Activated B cell treated with CpG ODN at 0.5 μM for 24 hours (primary cell): ENCODE measurements around the gene PKM. TPM values are rescaled to one million over a fixed set of nuclear protein-coding genes. Genes with fewer than 3 reads are reported as not detected.

Source experiments
- ATAC-seq: fragments of 200-7000 bp; cut with Tn5 transposase; one replicate; pipeline ENCODE4 v1.10.0; 2021; ENCODE audit warnings: low read depth, mild to moderate bottlenecking, moderate library complexity
- CTCF ChIA-PET: fragments of 350-600 bp; sonication (Branson Sonifier 250); formaldehyde crosslinking; loops from one replicate; lab custom pipeline; 2021; ENCODE audit warnings: antibody characterized with exemption; lab: Charles Lee
- POLR2A ChIA-PET: fragments of 350-600 bp; sonication (Branson Sonifier 250); formaldehyde crosslinking; loops from one replicate; lab custom pipeline; 2021; ENCODE audit warnings: antibody characterized with exemption; lab: Charles Lee
- DNase-seq: peaks from one replicate; pipeline ENCODE4 v3.0.0; 2022
- H3K27ac Mint-ChIP-seq: one replicate; pipeline ENCODE4 v1.8.0; 2020; ENCODE audit warnings: mixed read lengths
- H3K27me3 Mint-ChIP-seq: one replicate; pipeline ENCODE4 v1.8.0; 2021; ENCODE audit warnings: mixed read lengths
- H3K36me3 Mint-ChIP-seq: one replicate; pipeline ENCODE4 v1.8.0; 2021; ENCODE audit warnings: low read depth, mixed read lengths
- H3K4me1 Mint-ChIP-seq: one replicate; pipeline ENCODE4 v1.8.0; 2021; ENCODE audit warnings: mixed read lengths
- H3K4me3 Mint-ChIP-seq: one replicate; pipeline ENCODE4 v1.8.0; 2020; ENCODE audit warnings: mild to moderate bottlenecking, mixed read lengths
- H3K9me3 Mint-ChIP-seq: one replicate; pipeline ENCODE4 v1.8.0; 2020; ENCODE audit warnings: mixed read lengths
- intact Hi-C: fragments of 100-400 bp; cut with micrococcal nuclease; formaldehyde crosslinking; loops from one replicate; pipeline ENCODE4 v1.15.1; 2024
- total RNA-seq: library from RNA; stranded (reverse); gene quantifications from 2 replicates; pipeline ENCODE4 v1.2.3, GENCODE V29; 2022
- TF ChIP-seq, protein P1 (sequence below): fragments of 200-600 bp; IDR thresholded peaks from one replicate; pipeline ENCODE4 v1.8.0; 2022; ENCODE audit warnings: antibody characterized with exemption, mild to moderate bottlenecking

Gene PKM
- total RNA-seq, 1 donor from 2014 or later: 1,253 TPM

DNA sequence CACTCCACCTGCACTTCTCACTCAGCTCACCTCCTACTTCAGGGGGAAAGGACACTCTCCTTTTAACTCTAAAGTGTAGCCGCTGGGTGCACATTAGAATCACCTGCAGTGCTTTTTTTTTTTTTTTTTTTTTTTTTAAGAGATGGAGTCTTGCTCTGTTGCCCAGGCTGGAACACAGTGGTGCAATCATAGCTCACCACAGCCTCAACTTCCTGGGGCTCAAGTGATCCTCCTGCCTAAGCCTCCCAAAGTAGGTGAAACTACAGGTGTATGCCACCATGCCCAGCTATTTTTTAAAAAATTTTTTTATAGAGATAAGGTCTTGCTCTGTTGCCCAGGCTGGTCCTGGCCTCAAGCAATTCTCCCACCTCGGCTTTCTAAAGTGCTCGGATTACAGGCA lies 54.2 kb downstream of the PKM start:
- H3K27ac Mint-ChIP-seq: no peak overlapping the region
- TF ChIP-seq, protein P1, sequence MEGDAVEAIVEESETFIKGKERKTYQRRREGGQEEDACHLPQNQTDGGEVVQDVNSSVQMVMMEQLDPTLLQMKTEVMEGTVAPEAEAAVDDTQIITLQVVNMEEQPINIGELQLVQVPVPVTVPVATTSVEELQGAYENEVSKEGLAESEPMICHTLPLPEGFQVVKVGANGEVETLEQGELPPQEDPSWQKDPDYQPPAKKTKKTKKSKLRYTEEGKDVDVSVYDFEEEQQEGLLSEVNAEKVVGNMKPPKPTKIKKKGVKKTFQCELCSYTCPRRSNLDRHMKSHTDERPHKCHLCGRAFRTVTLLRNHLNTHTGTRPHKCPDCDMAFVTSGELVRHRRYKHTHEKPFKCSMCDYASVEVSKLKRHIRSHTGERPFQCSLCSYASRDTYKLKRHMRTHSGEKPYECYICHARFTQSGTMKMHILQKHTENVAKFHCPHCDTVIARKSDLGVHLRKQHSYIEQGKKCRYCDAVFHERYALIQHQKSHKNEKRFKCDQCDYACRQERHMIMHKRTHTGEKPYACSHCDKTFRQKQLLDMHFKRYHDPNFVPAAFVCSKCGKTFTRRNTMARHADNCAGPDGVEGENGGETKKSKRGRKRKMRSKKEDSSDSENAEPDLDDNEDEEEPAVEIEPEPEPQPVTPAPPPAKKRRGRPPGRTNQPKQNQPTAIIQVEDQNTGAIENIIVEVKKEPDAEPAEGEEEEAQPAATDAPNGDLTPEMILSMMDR: no peak
- intact Hi-C loops: no loop called here
- no peaks in the 10 kb centered on the region for H3K36me3 Mint-ChIP-seq
- ChIA-PET POLR2A (no interaction called here), CTCF (no interaction called here)
- no peaks in the 10 kb centered on the region for H3K4me1 Mint-ChIP-seq
- no peak overlapping the region for H3K4me3 Mint-ChIP-seq
- DNase-seq (no peak), ATAC-seq (no peak)
- peaks cover 19% of the 10 kb centered on the region for H3K27me3 Mint-ChIP-seq
- H3K9me3 Mint-ChIP-seq: no peaks in the 10 kb centered on the region

DNA sequence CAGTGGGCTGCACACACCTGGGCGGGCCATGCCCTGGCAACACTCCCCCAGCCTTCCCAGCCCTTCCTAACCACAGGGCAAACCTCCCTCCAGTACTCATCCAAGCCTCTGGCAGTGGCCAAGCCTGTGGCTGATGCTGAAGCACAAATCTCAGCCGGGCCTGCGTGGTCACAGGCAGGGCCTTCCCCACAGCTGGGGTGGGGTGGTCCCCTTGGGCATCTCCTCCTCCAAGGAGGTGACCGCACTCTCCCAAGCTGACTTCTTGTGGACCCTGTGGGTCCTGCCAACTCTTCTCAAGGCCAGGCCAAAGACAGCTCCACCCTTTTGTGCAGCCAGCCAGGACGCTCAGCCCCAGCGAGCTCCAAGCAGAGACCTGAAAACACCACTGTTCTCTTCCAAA lies 54.8 kb downstream of the PKM start:
- H3K9me3 Mint-ChIP-seq: no peaks in the 10 kb centered on the region
- ChIA-PET POLR2A (no interaction called here), CTCF (no interaction called here)
- ATAC-seq (no peak), DNase-seq (no peak)
- no peak overlapping the region for H3K27ac Mint-ChIP-seq
- intact Hi-C loops: no loop called here
- no peaks in the 10 kb centered on the region for H3K36me3 Mint-ChIP-seq
- no peaks in the 10 kb centered on the region for H3K4me1 Mint-ChIP-seq
- peaks cover 13% of the 10 kb centered on the region for H3K27me3 Mint-ChIP-seq
- TF ChIP-seq, protein P1: no peak
- H3K4me3 Mint-ChIP-seq: no peak overlapping the region

DNA sequence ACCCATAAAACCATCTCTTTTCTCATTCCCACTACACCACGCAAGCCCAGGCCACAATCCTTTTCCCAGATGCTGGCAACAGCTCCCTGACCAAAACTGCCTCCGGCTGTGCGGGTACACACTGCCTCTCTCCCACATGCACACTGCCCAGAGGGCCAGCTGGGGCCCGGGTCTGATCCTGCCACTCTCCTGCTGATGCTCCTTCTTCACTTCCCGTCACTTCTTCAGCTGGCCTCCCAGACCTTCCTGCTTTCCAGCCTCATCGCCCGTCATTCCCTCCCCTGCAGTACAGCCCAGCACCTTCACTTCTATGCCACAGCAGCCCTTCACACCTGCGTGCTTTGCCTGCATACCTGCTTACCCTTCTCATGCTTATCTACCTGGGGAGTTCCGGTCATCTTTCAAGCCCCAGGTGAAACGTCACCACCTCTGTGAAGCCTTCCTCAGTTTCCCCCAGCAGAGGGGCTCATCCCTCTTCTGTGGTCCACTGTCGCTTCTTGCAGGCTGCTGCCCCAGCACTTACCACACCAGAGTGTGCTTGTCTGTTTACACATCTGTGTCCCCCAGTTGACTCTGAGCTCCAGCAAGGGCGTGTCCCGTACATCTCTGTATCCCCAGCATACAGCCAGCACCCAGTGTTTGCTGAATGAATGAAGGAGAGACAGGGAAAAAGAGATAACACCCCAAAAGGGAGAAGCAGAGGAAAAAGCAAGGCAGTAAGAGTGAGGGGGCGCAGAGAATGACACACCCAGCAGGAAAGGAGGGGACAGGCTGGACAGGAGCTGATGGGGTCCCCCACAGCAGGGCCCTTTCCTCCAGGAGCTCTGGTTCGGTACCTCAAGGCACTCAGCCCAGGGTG lies 55.6 kb downstream of the PKM start:
- Mint-ChIP-seq H3K27me3 (peaks cover 9% of the 10 kb centered on the region), H3K4me3 (no peak overlapping the region), H3K27ac (no peak overlapping the region), H3K36me3 (no peaks in the 10 kb centered on the region), H3K4me1 (no peaks in the 10 kb centered on the region), H3K9me3 (no peaks in the 10 kb centered on the region)
- ChIA-PET CTCF (no interaction called here), POLR2A (no interaction called here)
- no peak for ATAC-seq
- TF ChIP-seq, protein P1: no peak
- no peak for DNase-seq
- intact Hi-C loops: no loop called here

DNA sequence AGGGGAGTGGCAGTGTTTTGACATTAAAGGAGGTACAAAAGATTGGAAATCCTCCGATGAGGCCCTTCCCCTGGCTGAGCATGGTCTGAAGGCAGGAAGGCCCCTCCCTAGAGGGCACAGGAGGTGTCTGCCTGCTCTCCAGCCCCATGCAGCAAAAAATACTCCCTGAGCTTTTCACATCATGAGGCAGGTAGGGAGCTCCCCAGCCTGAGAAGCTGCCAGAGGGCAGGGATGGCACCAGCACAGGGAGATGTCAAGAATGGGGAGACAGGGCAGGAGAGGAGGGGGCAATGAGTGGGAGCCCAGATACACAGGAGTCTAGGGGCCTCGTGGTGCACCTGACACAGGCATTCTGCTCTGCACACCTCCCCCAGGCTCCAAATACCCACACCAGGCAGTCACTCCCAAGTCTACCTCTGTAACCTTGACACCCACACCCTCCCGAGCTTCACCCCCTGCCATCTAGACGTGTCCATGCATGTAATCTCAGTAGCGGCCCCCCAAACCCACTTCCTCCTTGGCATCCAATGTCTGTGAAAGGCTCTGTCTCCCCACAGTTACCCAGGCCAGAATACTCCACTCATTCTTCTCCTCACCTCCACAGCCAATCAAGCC lies 56.3 kb downstream of the PKM start:
- ATAC-seq: no peak
- ChIA-PET CTCF (no interaction called here), POLR2A (no interaction called here)
- TF ChIP-seq, protein P1: no peak
- no peak for DNase-seq
- no peak overlapping the region for H3K4me3 Mint-ChIP-seq
- H3K4me1 Mint-ChIP-seq: no peaks in the 10 kb centered on the region
- no peak overlapping the region for H3K27ac Mint-ChIP-seq
- H3K36me3 Mint-ChIP-seq: no peaks in the 10 kb centered on the region
- no peaks in the 10 kb centered on the region for H3K9me3 Mint-ChIP-seq
- peaks cover 9% of the 10 kb centered on the region for H3K27me3 Mint-ChIP-seq
- intact Hi-C loops: no loop called here

DNA sequence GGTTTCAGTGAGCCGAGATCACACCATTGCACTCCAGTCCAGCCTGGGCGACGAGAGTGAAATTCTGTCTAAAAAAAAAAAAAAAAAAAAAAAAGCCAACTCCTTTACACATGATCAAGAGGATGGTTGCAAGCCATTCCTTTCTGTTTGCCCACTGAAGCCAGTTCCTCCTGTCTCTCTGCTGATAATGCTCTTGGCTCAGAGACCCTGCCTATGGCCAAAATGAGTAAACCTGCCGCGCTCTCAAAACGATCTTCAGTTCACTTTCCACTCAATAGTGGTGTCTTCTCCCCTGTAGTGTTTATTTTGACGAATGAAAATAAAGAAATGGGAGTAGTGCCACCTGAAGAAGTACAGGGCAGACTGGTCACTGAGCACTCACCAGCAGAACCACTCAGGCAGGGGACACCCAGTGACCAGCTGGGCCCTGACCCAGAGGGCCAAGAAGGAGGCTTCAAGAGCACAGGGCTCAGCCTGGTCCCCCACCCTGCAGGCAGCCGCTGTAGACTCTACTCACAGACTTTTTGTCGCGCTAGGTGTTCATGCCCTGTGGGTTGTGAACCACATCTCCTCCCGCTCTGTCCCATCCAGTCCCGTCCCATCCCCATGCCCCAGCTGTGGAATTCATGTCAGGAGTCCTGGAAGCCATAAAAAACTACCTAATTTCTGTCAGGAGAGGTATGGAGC lies 57.0 kb downstream of the PKM start:
- CTCF ChIA-PET: no interaction called here
- intact Hi-C loops: no loop called here
- POLR2A ChIA-PET: no interaction called here

More for the DNA sequence above, 57.0 kb downstream of the PKM start:
- Mint-ChIP-seq H3K9me3 (no peaks in the 10 kb centered on the region), H3K27ac (no peak overlapping the region), H3K36me3 (no peaks in the 10 kb centered on the region), H3K4me1 (no peaks in the 10 kb centered on the region), H3K27me3 (peaks cover 9% of the 10 kb centered on the region), H3K4me3 (no peak overlapping the region)
- DNase-seq: no peak
- TF ChIP-seq, protein P1: no peak
- ATAC-seq: no peak
